Activated B cell treated with CpG ODN at 0.5 μM for 24 hours (primary cell): Measurements from ENCODE around the gene CAVIN2. TPM values are rescaled to one million over a fixed set of nuclear protein-coding genes. Genes with fewer than 3 reads are reported as not detected.

ENCODE experiments used
- ATAC-seq: fragments of 200-7000 bp; cut with Tn5 transposase; one replicate; pipeline ENCODE4 v1.10.0; 2021; ENCODE audit warnings: low read depth, mild to moderate bottlenecking, moderate library complexity
- CTCF ChIA-PET: fragments of 350-600 bp; sonication (Branson Sonifier 250); formaldehyde crosslinking; loops from one replicate; lab custom pipeline; 2021; ENCODE audit warnings: antibody characterized with exemption; lab: Charles Lee
- POLR2A ChIA-PET: fragments of 350-600 bp; sonication (Branson Sonifier 250); formaldehyde crosslinking; loops from one replicate; lab custom pipeline; 2021; ENCODE audit warnings: antibody characterized with exemption; lab: Charles Lee
- DNase-seq: peaks from one replicate; pipeline ENCODE4 v3.0.0; 2022
- H3K27ac Mint-ChIP-seq: one replicate; pipeline ENCODE4 v1.8.0; 2020; ENCODE audit warnings: mixed read lengths
- H3K27me3 Mint-ChIP-seq: one replicate; pipeline ENCODE4 v1.8.0; 2021; ENCODE audit warnings: mixed read lengths
- H3K36me3 Mint-ChIP-seq: one replicate; pipeline ENCODE4 v1.8.0; 2021; ENCODE audit warnings: low read depth, mixed read lengths
- H3K4me1 Mint-ChIP-seq: one replicate; pipeline ENCODE4 v1.8.0; 2021; ENCODE audit warnings: mixed read lengths
- H3K4me3 Mint-ChIP-seq: one replicate; pipeline ENCODE4 v1.8.0; 2020; ENCODE audit warnings: mild to moderate bottlenecking, mixed read lengths
- H3K9me3 Mint-ChIP-seq: one replicate; pipeline ENCODE4 v1.8.0; 2020; ENCODE audit warnings: mixed read lengths
- CTCF ChIP-seq: fragments of 200-600 bp; IDR thresholded peaks from one replicate; pipeline ENCODE4 v1.8.0; 2022; ENCODE audit warnings: antibody characterized with exemption, mild to moderate bottlenecking
- intact Hi-C: fragments of 100-400 bp; cut with micrococcal nuclease; formaldehyde crosslinking; loops from one replicate; pipeline ENCODE4 v1.15.1; 2024
- total RNA-seq: library from RNA; stranded (reverse); gene quantifications from 2 replicates; pipeline ENCODE4 v1.2.3, GENCODE V29; 2022

The CAVIN2 gene
- not detected in 2 replicates for total RNA-seq

- H3K36me3 Mint-ChIP-seq = no peaks in the 10 kb centered on the region
- no peaks in the 10 kb centered on the region for H3K9me3 Mint-ChIP-seq
- no peak within 1 kb of the TSS for H3K4me3 Mint-ChIP-seq
- TF ChIP-seq CTCF = no peak
- ChIA-PET POLR2A (no interaction called here), CTCF (no interaction called here)
- intact Hi-C loops = no loop called here
- peaks cover 11% of the 10 kb centered on the region for H3K27me3 Mint-ChIP-seq
- H3K27ac Mint-ChIP-seq = no peak within 1 kb of the TSS
- DNase-seq = no peak
- H3K4me1 Mint-ChIP-seq = no peaks in the 10 kb centered on the region
- ATAC-seq = no peak
These were observed at the start of gene CAVIN2 for GRCh38 chr2:191846515-191847476. CAVIN2 (minus strand) TSS chr2:191847088; CDS start chr2:191846925, 163 bp downstream.

GRCh38 chr2:191895743-191896142, 48.9 kb upstream of the CAVIN2 start:
- TF ChIP-seq CTCF = no peak
- ATAC-seq = no peak
- POLR2A ChIA-PET = no interaction called here
- intact Hi-C loops = no loop called here
- Mint-ChIP-seq H3K4me1 (no peaks in the 10 kb centered on the region), H3K27me3 (no peaks in the 10 kb centered on the region), H3K27ac (no peak overlapping the region), H3K4me3 (no peak overlapping the region), H3K9me3 (no peaks in the 10 kb centered on the region), H3K36me3 (no peaks in the 10 kb centered on the region)
- no peak for DNase-seq
- CTCF ChIA-PET = no interaction called here

- ChIA-PET POLR2A (no interaction called here), CTCF (no interaction called here)
- H3K36me3 Mint-ChIP-seq = no peaks in the 10 kb centered on the region
- no peaks in the 10 kb centered on the region for H3K27me3 Mint-ChIP-seq
- H3K27ac Mint-ChIP-seq = no peak overlapping the region
- TF ChIP-seq CTCF = no peak
- H3K9me3 Mint-ChIP-seq = no peaks in the 10 kb centered on the region
- intact Hi-C loops = no loop called here
- ATAC-seq (no peak), DNase-seq (no peak)
- H3K4me1 Mint-ChIP-seq = no peaks in the 10 kb centered on the region
- H3K4me3 Mint-ChIP-seq = no peak overlapping the region
These were observed 48.3 kb upstream of the CAVIN2 start for GRCh38 chr2:191895195-191895594.

- no peak for TF ChIP-seq CTCF
- ATAC-seq = no peak
- Mint-ChIP-seq H3K4me3 (no peak overlapping the region), H3K27ac (no peak overlapping the region), H3K9me3 (no peaks in the 10 kb centered on the region), H3K36me3 (no peaks in the 10 kb centered on the region), H3K27me3 (no peaks in the 10 kb centered on the region), H3K4me1 (no peaks in the 10 kb centered on the region)
- DNase-seq = no peak
- POLR2A ChIA-PET = no interaction called here
- intact Hi-C loops = no loop called here
- CTCF ChIA-PET = no interaction called here
These were observed 47.8 kb upstream of the CAVIN2 start for GRCh38 chr2:191894681-191895147.

GRCh38 chr2:191892391-191892790, 45.5 kb upstream of the CAVIN2 start:
- Mint-ChIP-seq H3K4me1 (no peaks in the 10 kb centered on the region), H3K27me3 (no peaks in the 10 kb centered on the region), H3K4me3 (no peak overlapping the region), H3K27ac (no peak overlapping the region), H3K9me3 (no peaks in the 10 kb centered on the region), H3K36me3 (no peaks in the 10 kb centered on the region)
- CTCF ChIA-PET = no interaction called here
- POLR2A ChIA-PET = no interaction called here
- intact Hi-C loops = no loop called here
- TF ChIP-seq CTCF = no peak
- DNase-seq (no peak), ATAC-seq (no peak)
